Psoas muscle (tissue), 8 donors: ENCODE data around the gene HSBP1L1. TPM values are rescaled to one million over a fixed set of nuclear protein-coding genes. Genes with fewer than 3 reads are reported as not detected.

ENCODE experiments used
- ATAC-seq, 4 donors: fragments of 200-7000 bp; cut with Tn5 transposase; one replicate each; pipeline ENCODE4 v1.9.1; 2020; ENCODE audit warnings: moderate library complexity in 3 of 4, mild to moderate bottlenecking in 2 of 4
- DNase-seq, 2 donors: peaks; one replicate each; pipeline ENCODE4 v3.0.0-alpha.2; 2020
- H3K27ac ChIP-seq: fragments of 200-600 bp; one replicate; pipeline ENCODE4 v1.8.0; 2022
- H3K27me3 ChIP-seq, 3 donors: fragments of 200-600 bp in 1 of 3; one replicate each; pipeline versions ENCODE4 v1.6.1 to v1.8.0; 2013 to 2022; ENCODE audit warnings: low read length in 2 of 3, mild to moderate bottlenecking in 2 of 3, moderate library complexity in 1 of 3; ENCODE audit not compliant: insufficient read depth in 3 of 3
- H3K36me3 ChIP-seq, 2 donors: fragments of 200-600 bp in 1 of 2; one replicate each; pipeline versions ENCODE4 v1.6.1 to v1.8.0; 2013 to 2022; ENCODE audit warnings: low read depth in 1 of 2, mild to moderate bottlenecking in 1 of 2, moderate library complexity in 1 of 2; ENCODE audit not compliant: insufficient read depth in 1 of 2
- H3K4me1 ChIP-seq: fragments of 200-600 bp; one replicate; pipeline ENCODE4 v1.8.0; 2022
- H3K4me3 ChIP-seq: fragments of 200-600 bp; one replicate; pipeline ENCODE4 v1.8.0; 2022; ENCODE audit warnings: mild to moderate bottlenecking
- H3K9me3 ChIP-seq: fragments of 200-600 bp; one replicate; pipeline ENCODE4 v1.8.0; 2022
- WGBS, 3 donors: extraction: QIAGEN DNeasy Blood & Tissue Kit; methylation state at CpG; one replicate each; pipeline versions ENCODE4 v1.1.6 to v1.1.7; 2013; 5-methylcytosine and 5-hydroxymethylcytosine counted together
- intact Hi-C, 2 donors: fragments of 100-400 bp; cut with DNase I; formaldehyde crosslinking; loops; one replicate each; pipeline versions ENCODE4 v1.11.0 to v1.14.2; 2022
- polyA plus RNA-seq, 3 donors: library from polyadenylated mRNA; stranded (reverse); fragments of 200-250 nt; gene quantifications; one replicate each; pipeline ENCODE4 v1.2.3, GENCODE V29; 2013
- total RNA-seq, 4 donors: library from RNA; stranded (reverse); fragmentation: NEBNext Ultra II Directional in 2 of 4; extraction: Animal tissue kit (Norgen Biotek cat#: 25700) in 2 of 4; gene quantifications; one replicate each; pipeline versions ENCODE4 v1.2.1 to v1.2.4, GENCODE V29; 2021 to 2023
- TF ChIP-seq, protein P1 (sequence below): fragments of 200-600 bp; IDR thresholded peaks from one replicate; pipeline ENCODE4 v1.8.0; 2022; ENCODE audit warnings: antibody characterized with exemption
- donor health status: healthy with polysubstance abuse.
- donor health status: DM: no; HTN: no; CAD: no; lungs with moderate emphysema.
- donor health status: Bipolar disorder and iron deficiency.
- donor health status: healthy.
- donor health status: DM: yes; HTN: yes; CAD: no.
- donor health status: DM: no; HTN: no; CAD: no.
- donor health status: DM: no; HTN: no; CAD: no.
- donor health status: DM: yes; HTN: yes; CAD: no.

Gene HSBP1L1
- total and polyA plus RNA-seq, 7 donors: 2.5 to 11.9 (median 8.7) TPM

DNA sequence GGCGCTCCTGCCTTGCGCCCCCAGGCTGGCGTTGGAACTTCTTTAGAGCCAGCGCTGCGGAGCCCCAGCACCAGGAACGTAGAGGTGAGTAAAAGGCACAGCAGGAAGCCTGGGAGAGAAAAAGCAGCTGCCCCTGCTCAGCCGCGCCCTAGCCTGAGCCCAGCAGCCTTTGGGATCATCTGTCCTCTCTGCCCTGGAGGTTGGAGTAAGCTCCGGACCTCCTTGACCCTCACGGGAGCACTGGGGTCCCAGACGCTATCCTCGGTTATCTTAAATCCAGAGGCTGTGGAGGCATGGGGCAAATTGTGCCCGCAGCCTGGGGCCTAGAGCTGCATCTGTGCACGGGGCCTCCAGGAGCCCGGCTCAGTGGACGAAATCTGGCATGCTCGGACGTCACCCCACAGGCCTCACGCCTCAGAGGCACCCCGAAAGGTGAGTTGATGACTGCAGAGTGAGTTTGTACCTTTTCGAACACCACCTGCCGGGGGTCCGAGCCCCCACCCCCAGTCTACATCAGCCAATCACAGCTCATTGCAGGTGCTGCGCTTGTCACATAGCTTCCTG lies 11.4 kb upstream of the HSBP1L1 start:
- DNase-seq (peak in 1 of 2 donors; percentile 36), ATAC-seq (no peak)
- Histone ChIP-seq H3K4me1 (peaks cover 22% of the 10 kb centered on the region), H3K27me3 (no peaks in the 10 kb centered on the region), H3K9me3 (no peaks in the 10 kb centered on the region), H3K4me3 (no peak overlapping the region), H3K36me3 (peaks cover 0 to 4% of the 10 kb centered on the region in 2 donors), H3K27ac (no peak overlapping the region)
- TF ChIP-seq, protein P1, sequence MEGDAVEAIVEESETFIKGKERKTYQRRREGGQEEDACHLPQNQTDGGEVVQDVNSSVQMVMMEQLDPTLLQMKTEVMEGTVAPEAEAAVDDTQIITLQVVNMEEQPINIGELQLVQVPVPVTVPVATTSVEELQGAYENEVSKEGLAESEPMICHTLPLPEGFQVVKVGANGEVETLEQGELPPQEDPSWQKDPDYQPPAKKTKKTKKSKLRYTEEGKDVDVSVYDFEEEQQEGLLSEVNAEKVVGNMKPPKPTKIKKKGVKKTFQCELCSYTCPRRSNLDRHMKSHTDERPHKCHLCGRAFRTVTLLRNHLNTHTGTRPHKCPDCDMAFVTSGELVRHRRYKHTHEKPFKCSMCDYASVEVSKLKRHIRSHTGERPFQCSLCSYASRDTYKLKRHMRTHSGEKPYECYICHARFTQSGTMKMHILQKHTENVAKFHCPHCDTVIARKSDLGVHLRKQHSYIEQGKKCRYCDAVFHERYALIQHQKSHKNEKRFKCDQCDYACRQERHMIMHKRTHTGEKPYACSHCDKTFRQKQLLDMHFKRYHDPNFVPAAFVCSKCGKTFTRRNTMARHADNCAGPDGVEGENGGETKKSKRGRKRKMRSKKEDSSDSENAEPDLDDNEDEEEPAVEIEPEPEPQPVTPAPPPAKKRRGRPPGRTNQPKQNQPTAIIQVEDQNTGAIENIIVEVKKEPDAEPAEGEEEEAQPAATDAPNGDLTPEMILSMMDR: no peak
- intact Hi-C loops: loop anchor here (5.0 kb wide), 1 partner anchor 34 kb away; the partner anchor contains the start of gene TXNL4A (in 2 of the 2)
- 85 to 90% (median 88%) methylated on average over 24 of the region's 24 CpGs for WGBS, 3 donors

DNA sequence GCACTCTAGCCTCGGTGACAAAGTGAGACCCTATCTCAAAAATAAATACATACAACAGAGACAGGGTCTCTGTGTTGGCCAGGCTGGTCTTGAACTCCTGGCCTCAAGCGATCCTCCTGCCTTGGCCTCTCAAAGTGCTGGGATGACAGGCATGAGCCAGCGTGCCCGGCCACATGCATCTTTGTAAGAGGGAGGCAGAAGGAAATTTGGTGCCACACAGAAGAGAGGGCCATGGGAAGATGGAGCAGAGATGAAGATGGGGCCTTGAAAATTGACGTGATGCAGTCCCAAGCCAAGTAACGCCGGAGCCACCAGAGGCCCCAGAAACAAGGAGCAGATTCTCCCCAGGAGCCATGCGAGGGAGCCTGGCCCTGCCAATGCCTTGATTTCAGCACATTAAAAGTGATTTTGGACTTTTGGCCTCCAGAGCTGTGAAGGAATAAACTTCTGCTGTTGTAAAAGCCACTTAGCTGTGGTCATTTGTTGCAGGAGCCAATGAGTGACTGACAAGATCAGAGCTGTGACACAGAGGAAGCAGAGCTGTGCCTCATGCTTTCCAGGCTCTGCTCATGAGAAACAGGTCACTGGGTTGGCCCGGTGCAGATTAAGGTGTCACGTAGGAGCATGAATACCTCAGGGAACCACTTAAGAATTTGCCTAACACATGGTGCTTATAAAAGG lies 10.3 kb upstream of the HSBP1L1 start:
- DNase-seq (no peak), ATAC-seq (no peak)
- no peak overlapping the region for H3K4me3 ChIP-seq
- peaks cover 13% of the 10 kb centered on the region for H3K4me1 ChIP-seq
- TF ChIP-seq, protein P1: no peak
- peaks cover 0 to 3% of the 10 kb centered on the region in 2 donors for H3K36me3 ChIP-seq
- intact Hi-C loops: loop anchor here (5.0 kb wide), 1 partner anchor 33 kb away; the partner anchor contains the start of gene TXNL4A (in 2 of the 2)
- peak overlapping the region; percentile 23 for H3K27ac ChIP-seq
- 68 to 88% (median 71%) methylated on average over 10 of the region's 10 CpGs for WGBS, 3 donors
- H3K27me3 ChIP-seq: no peaks in the 10 kb centered on the region
- H3K9me3 ChIP-seq: no peaks in the 10 kb centered on the region

DNA sequence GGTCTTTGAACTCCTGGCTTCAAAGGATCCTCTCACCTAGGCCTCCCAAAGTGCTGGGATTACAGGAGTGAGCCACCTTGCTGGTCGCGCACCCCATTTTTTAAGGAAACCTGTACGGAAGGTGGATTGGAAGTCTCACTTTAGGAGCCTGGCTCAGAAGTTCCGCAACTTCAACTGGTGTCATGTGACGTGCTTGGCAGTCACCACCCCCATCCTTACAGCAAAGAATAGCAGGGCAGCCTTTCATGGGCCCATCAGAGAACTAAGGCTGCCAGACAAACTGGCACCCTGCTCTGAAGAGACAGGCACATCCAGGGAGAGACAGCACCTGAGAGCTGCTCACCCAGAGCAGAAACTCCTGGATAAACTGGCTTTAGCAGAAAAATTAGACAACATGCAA lies 9.7 kb upstream of the HSBP1L1 start:
- no peaks in the 10 kb centered on the region for H3K27me3 ChIP-seq
- peak overlapping the region; percentile 23 for H3K27ac ChIP-seq
- ATAC-seq: peak in 1 of 4 donors; percentile 33
- no peaks in the 10 kb centered on the region for H3K9me3 ChIP-seq
- 60 to 70% (median 68%) methylated on average over 5 of the region's 5 CpGs for WGBS, 3 donors
- no peak for DNase-seq
- TF ChIP-seq, protein P1: no peak
- peaks cover 8% of the 10 kb centered on the region for H3K4me1 ChIP-seq
- H3K36me3 ChIP-seq: no peaks in the 10 kb centered on the region
- intact Hi-C loops: loop anchor here (5.0 kb wide), 1 partner anchor 33 kb away; the partner anchor contains the start of gene TXNL4A (in 2 of the 2)
- H3K4me3 ChIP-seq: no peak overlapping the region

DNA sequence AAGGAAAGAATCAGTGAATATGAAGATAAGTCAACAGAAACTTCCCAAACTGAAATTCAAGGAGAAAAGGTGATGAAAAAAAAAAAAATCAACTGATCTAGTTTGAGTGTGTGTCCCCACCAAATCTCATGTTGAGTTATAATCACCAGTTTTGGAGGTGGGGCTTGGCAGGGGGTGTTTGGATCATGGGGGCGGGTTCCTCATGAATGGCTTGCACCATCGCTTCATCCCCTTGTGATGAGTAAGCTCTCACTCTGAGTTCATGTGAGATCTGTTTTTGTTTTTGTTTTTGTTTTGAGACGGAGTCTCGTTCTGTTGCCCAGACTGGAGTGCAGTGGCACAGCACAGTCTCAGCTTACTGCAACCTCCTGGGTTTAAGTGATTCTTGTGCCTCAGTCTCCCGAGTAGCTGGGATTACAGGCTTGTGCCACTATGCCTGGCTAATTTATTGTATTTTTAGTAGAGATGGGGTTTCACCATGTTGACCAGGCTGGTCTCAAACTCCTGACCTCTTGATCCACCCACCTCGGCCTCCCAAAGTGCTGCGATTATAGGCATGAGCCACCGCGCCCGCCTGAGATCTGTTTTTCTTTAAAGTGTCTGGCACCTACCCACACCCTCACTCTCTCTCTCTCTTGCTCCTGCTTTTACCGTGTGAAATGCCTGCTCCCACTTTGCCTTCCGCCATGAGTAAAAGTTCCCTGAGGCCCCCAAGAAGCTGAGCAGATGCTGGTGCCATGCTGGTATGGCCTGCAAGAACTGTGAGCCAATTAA lies 9.0 kb upstream of the HSBP1L1 start:
- Histone ChIP-seq H3K27me3 (no peaks in the 10 kb centered on the region), H3K36me3 (no peaks in the 10 kb centered on the region), H3K27ac (no peak overlapping the region), H3K9me3 (no peaks in the 10 kb centered on the region), H3K4me3 (no peak overlapping the region), H3K4me1 (peaks cover 1% of the 10 kb centered on the region)
- WGBS, 3 donors: 85 to 88% (median 87%) methylated on average over 12 of the region's 12 CpGs
- intact Hi-C loops: no loop called here
- DNase-seq: no peak
- TF ChIP-seq, protein P1: no peak
- ATAC-seq: no peak
